GM20000 (cell line): ENCODE data around the gene TEX261.

Experiments used
- DNase-seq: peaks from one replicate; pipeline ENCODE4 v3.0.0; 2012; ENCODE audit warnings: low spot score
- CTCF ChIP-seq: IDR thresholded peaks from 2 replicates; pipeline ENCODE4 v1.5.1; 2012; ENCODE audit warnings: mild to moderate bottlenecking, control low read depth; ENCODE audit errors: extremely low read depth, missing control alignments

The TEX261 gene

GRCh38 chr2:70939839-70940580 is 54.7 kb downstream of the TEX261 start:
- no peak for TF ChIP-seq CTCF
- no peak for DNase-seq

- TF ChIP-seq CTCF = no peak
- DNase-seq = no peak
Observed at GRCh38 chr2:70939001-70939838, 55.5 kb downstream of the TEX261 start.

- TF ChIP-seq CTCF = no peak
- no peak for DNase-seq
Observed at GRCh38 chr2:70938586-70938950, 56.1 kb downstream of the TEX261 start.

GRCh38 chr2:70937866-70938585 is 56.6 kb downstream of the TEX261 start:
- no peak for TF ChIP-seq CTCF
- DNase-seq = no peak

GRCh38 chr2:70936979-70937811 is 57.5 kb downstream of the TEX261 start:
- DNase-seq = no peak
- no peak for TF ChIP-seq CTCF

GRCh38 chr2:70936165-70936978 is 58.3 kb downstream of the TEX261 start:
- no peak for TF ChIP-seq CTCF
- DNase-seq = no peak
